Esophagus (tissue), 2 donors: ENCODE data around the gene ZNF552. TPM values are rescaled to one million over a fixed set of nuclear protein-coding genes. Genes with fewer than 3 reads are reported as not detected.

ENCODE experiments used
- H3K27ac ChIP-seq, 2 donors: one replicate each; pipeline ENCODE4 v1.5.1; 2013; ENCODE audit warnings: low read depth in 2 of 2, mild to moderate bottlenecking in 2 of 2, inconsistent platforms in 1 of 2, low read length in 1 of 2, moderate library complexity in 1 of 2
- H3K27me3 ChIP-seq, 2 donors: one replicate each; pipeline ENCODE4 v1.6.1; 2013; ENCODE audit warnings: low read length in 2 of 2, control low read depth in 1 of 2, mild to moderate bottlenecking in 1 of 2; ENCODE audit not compliant: insufficient read depth in 2 of 2, control insufficient read depth in 1 of 2
- H3K36me3 ChIP-seq, 2 donors: one replicate each; pipeline ENCODE4 v1.6.1; 2013; ENCODE audit warnings: low read length in 1 of 2; ENCODE audit not compliant: control insufficient read depth in 2 of 2, insufficient read depth in 2 of 2
- H3K4me1 ChIP-seq, 2 donors: one replicate each; pipeline ENCODE4 v1.6.1; 2013; ENCODE audit warnings: low read length in 1 of 2; ENCODE audit not compliant: control insufficient read depth in 2 of 2, insufficient read depth in 2 of 2
- H3K4me3 ChIP-seq, 2 donors: one replicate each; pipeline ENCODE4 v1.5.1; 2013; ENCODE audit warnings: low read length in 2 of 2, mild to moderate bottlenecking in 2 of 2, low read depth in 1 of 2, moderate library complexity in 1 of 2
- H3K9me3 ChIP-seq, 2 donors: one replicate each; pipeline ENCODE4 v1.6.1; 2013; ENCODE audit warnings: mild to moderate bottlenecking in 2 of 2, low read depth in 1 of 2, low read length in 1 of 2, moderate library complexity in 1 of 2; ENCODE audit not compliant: control insufficient read depth in 2 of 2, insufficient read depth in 1 of 2
- WGBS, 2 donors: extraction: QIAGEN DNeasy Blood & Tissue Kit; methylation state at CpG; one replicate each; pipeline ENCODE4 v1.1.7; 2013; 5-methylcytosine and 5-hydroxymethylcytosine counted together
- polyA plus RNA-seq, 2 donors: library from polyadenylated mRNA; stranded (reverse); fragments of 200-250 nt; gene quantifications; one replicate each; pipeline ENCODE4 v1.2.3, GENCODE V29; 2013
- donor health status: healthy with polysubstance abuse.
- donor health status: Bipolar disorder and iron deficiency.

ZNF552 gene
- polyA plus RNA-seq, 2 donors = 4.6 to 5.7 TPM

- Histone ChIP-seq H3K27me3 (no peaks in the 10 kb centered on the region), H3K27ac (no peak overlapping the region), H3K9me3 (peaks cover 8 to 26% of the 10 kb centered on the region in 2 donors), H3K4me3 (no peak overlapping the region), H3K36me3 (peaks cover 28 to 29% of the 10 kb centered on the region in 2 donors), H3K4me1 (no peaks in the 10 kb centered on the region)
- WGBS, 2 donors = 91 to 95% methylated on average over 2 of the region's 2 CpGs
These were observed 56.8 kb downstream of the ZNF552 start for GRCh38 chr19:57757941-57758340.

Other genes with a start within 250 kb of the ZNF552 start
- gene ZNF416, start 236.0 kb downstream of the ZNF552 start, polyA plus RNA-seq = 1 to 10 TPM; 2.3 to 3.7 TPM
- 1 to 10 TPM in 1 of 2 donors, under 1 TPM in 1; 0.43 to 1.3 TPM for gene ZIK1, start 230.8 kb downstream of the ZNF552 start, polyA plus RNA-seq
- gene ZNF530, start 215.0 kb downstream of the ZNF552 start, polyA plus RNA-seq = 1 to 10 TPM; 1.1 to 1.9 TPM
- 1 to 10 TPM; 2.8 to 5.1 TPM for gene ZNF134, start 200.7 kb downstream of the ZNF552 start, polyA plus RNA-seq
- 1 to 10 TPM; 4.3 to 5.7 TPM for gene ZNF211, start 181.7 kb downstream of the ZNF552 start, polyA plus RNA-seq
- gene ZSCAN4, start 146.0 kb downstream of the ZNF552 start, polyA plus RNA-seq = under 1 TPM; 0.01 to 0.08 TPM
- 1 to 10 TPM; 1.2 to 2.2 TPM for gene ZNF551, start 132.9 kb downstream of the ZNF552 start, polyA plus RNA-seq
- 1 to 10 TPM in 1 of 2 donors, under 1 TPM in 1; 0.98 to 1.6 TPM for gene ZNF154, start 105.7 kb downstream of the ZNF552 start, polyA plus RNA-seq
- 1 to 10 TPM; 1.3 to 1.5 TPM for gene ZNF671, start 87.3 kb downstream of the ZNF552 start, polyA plus RNA-seq
- gene ZNF776, start 68.1 kb downstream of the ZNF552 start, polyA plus RNA-seq = 1 to 10 TPM; 2.9 to 3.3 TPM
- 1 to 10 TPM; 5.0 to 5.4 TPM for gene ZNF586, start 45.2 kb downstream of the ZNF552 start, polyA plus RNA-seq
- gene ZNF587B, start 15.4 kb upstream of the ZNF552 start, polyA plus RNA-seq = 1 to 10 TPM; 3.1 to 5.7 TPM
- gene ZNF587, start 34.9 kb upstream of the ZNF552 start, polyA plus RNA-seq = 10 to 100 TPM in 1 of 2 donors, 1 to 10 TPM in 1; 4.9 to 19.5 TPM
- gene ZNF814, start 74.1 kb upstream of the ZNF552 start, polyA plus RNA-seq = 1 to 10 TPM; 3.5 to 6.0 TPM
- gene ZNF417, start 101.7 kb upstream of the ZNF552 start, polyA plus RNA-seq = 1 to 10 TPM; 1.7 to 2.4 TPM
- gene ZNF418, start 120.5 kb upstream of the ZNF552 start, polyA plus RNA-seq = 1 to 10 TPM; 2.0 to 3.0 TPM
- gene ZNF256, start 132.8 kb upstream of the ZNF552 start, polyA plus RNA-seq = 1 to 10 TPM; 2.5 TPM
- 1 to 10 TPM in 1 of 2 donors, under 1 TPM in 1; 0.32 to 1.0 TPM for gene C19orf18, start 159.6 kb upstream of the ZNF552 start, polyA plus RNA-seq
- gene ZNF606, start 187.9 kb upstream of the ZNF552 start, polyA plus RNA-seq = 1 to 10 TPM; 4.6 to 7.2 TPM
- under 1 TPM in 1 of 2 donors, not detected in 1; 0.05 TPM for gene ZSCAN1, start 219.1 kb upstream of the ZNF552 start, polyA plus RNA-seq
- 1 to 10 TPM; 1.6 to 2.9 TPM for gene ZNF135, start 244.4 kb upstream of the ZNF552 start, polyA plus RNA-seq